Endodermal cell (in vitro differentiated cells): ENCODE measurements around the gene MAPK7. TPM values are rescaled to one million over a fixed set of nuclear protein-coding genes. Genes with fewer than 3 reads are reported as not detected.
A peak's percentile ranks its signal among the peaks of the same experiment; 100 is the strongest.

Experiments
- DNase-seq: peaks from one replicate; pipeline ENCODE4 v3.0.0-alpha.2; 2017
- H3K27ac ChIP-seq: 2 replicates; pipeline ENCODE4 v1.5.1; 2013; ENCODE audit warnings: mild to moderate bottlenecking, low read depth, low read length, moderate library complexity
- H3K27me3 ChIP-seq: 2 replicates; pipeline ENCODE4 v1.6.1; 2013; ENCODE audit warnings: mild to moderate bottlenecking, low read length, moderate library complexity; ENCODE audit not compliant: insufficient read depth, control insufficient read depth, poor library complexity, severe bottlenecking
- H3K36me3 ChIP-seq: 2 replicates; pipeline ENCODE4 v1.7.0; 2013; ENCODE audit warnings: mild to moderate bottlenecking, low read length, moderate library complexity; ENCODE audit not compliant: control insufficient read depth, insufficient read depth
- H3K4me1 ChIP-seq: one replicate; pipeline ENCODE4 v1.7.0; 2013; ENCODE audit warnings: low read length; ENCODE audit not compliant: control insufficient read depth, insufficient read depth
- H3K4me3 ChIP-seq: 2 replicates; pipeline ENCODE4 v1.5.1; 2013; ENCODE audit warnings: mild to moderate bottlenecking, low read length, moderate library complexity
- H3K9ac ChIP-seq: 2 replicates; pipeline ENCODE4 v1.6.1; 2013; ENCODE audit warnings: mild to moderate bottlenecking, low read length, moderate library complexity; ENCODE audit not compliant: poor library complexity, severe bottlenecking; ENCODE audit errors: extremely low read depth
- H3K9me3 ChIP-seq: 2 replicates; pipeline ENCODE4 v1.6.1; 2013; ENCODE audit warnings: mild to moderate bottlenecking, low read length, moderate library complexity; ENCODE audit not compliant: control insufficient read depth
- H3K27ac Mint-ChIP-seq: 2 replicates; pipeline ENCODE4 v1.8.0; 2020; ENCODE audit warnings: mixed read lengths
- H3K27me3 Mint-ChIP-seq: 2 replicates; pipeline ENCODE4 v1.8.0; 2021; ENCODE audit warnings: mild to moderate bottlenecking, mixed read lengths; ENCODE audit not compliant: insufficient read depth
- H3K36me3 Mint-ChIP-seq: 2 replicates; pipeline ENCODE4 v1.8.0; 2020; ENCODE audit warnings: low read depth, mixed read lengths
- H3K4me1 Mint-ChIP-seq: 2 replicates; pipeline ENCODE4 v1.8.0; 2020; ENCODE audit warnings: mixed read lengths
- H3K4me3 Mint-ChIP-seq: 2 replicates; pipeline ENCODE4 v1.8.0; 2020; ENCODE audit warnings: mild to moderate bottlenecking, moderate library complexity, mixed read lengths
- H3K9me3 Mint-ChIP-seq: 2 replicates; pipeline ENCODE4 v1.8.0; 2020; ENCODE audit warnings: mild to moderate bottlenecking, mixed read lengths
- WGBS, 2 experiments: methylation state at CpG; one replicate each; pipeline versions ENCODE4 v1.1.5 to v1.1.7; 2013; ENCODE audit warnings: missing lambda C conversion rate in 2 of 2, mixed read lengths in 1 of 2; ENCODE audit not compliant: insufficient coverage in 1 of 2, insufficient read length in 1 of 2; 5-methylcytosine and 5-hydroxymethylcytosine counted together
- total RNA-seq, 2 donors: library from RNA; stranded (reverse); fragmentation: NEBNext Ultra II Directional in 1 of 2; extraction: Animal tissue kit (Norgen Biotek cat#: 25700) in 1 of 2; gene quantifications; 2 replicates in 1 of 2; 3 replicates in 1 of 2; pipeline ENCODE4 v1.2.1, GENCODE V29; 2021
- TF ChIP-seq, protein P1 (sequence below): fragments of 200-600 bp; sonication (generic); conservative IDR thresholded peaks from 2 replicates; pipeline ENCODE4 v1.5.0; 2021; ENCODE audit warnings: antibody characterized with exemption, mild to moderate bottlenecking

The MAPK7 gene
- total RNA-seq, 2 donors from 2014 or later: 33.3 to 53.4 TPM

DNA sequence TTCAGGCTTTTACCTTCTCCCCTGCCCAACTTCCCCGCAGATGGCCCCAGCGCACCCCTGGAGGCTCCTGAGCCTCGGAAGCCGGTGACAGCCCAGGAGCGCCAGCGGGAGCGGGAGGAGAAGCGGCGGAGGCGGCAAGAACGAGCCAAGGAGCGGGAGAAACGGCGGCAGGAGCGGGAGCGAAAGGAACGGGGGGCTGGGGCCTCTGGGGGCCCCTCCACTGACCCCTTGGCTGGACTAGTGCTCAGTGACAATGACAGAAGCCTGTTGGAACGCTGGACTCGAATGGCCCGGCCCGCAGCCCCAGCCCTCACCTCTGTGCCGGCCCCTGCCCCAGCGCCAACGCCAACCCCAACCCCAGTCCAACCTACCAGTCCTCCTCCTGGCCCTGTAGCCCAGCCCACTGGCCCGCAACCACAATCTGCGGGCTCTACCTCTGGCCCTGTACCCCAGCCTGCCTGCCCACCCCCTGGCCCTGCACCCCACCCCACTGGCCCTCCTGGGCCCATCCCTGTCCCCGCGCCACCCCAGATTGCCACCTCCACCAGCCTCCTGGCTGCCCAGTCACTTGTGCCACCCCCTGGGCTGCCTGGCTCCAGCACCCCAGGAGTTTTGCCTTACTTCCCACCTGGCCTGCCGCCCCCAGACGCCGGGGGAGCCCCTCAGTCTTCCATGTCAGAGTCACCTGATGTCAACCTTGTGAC lies 3.6 kb downstream of the MAPK7 start:
- no peak overlapping the region for H3K4me3 Mint-ChIP-seq
- H3K9me3 Mint-ChIP-seq: no peaks in the 10 kb centered on the region
- Histone ChIP-seq H3K36me3 (peaks cover 64% of the 10 kb centered on the region), H3K27me3 (no peaks in the 10 kb centered on the region), H3K9me3 (no peaks in the 10 kb centered on the region), H3K9ac (no peak overlapping the region), H3K4me1 (peaks cover 13% of the 10 kb centered on the region), H3K4me3 (no peak overlapping the region), H3K27ac (no peak overlapping the region)
- H3K27me3 Mint-ChIP-seq: no peaks in the 10 kb centered on the region
- WGBS, 2 experiments: 96 to 97% methylated on average over 23 to 31 of the region's 31 CpGs
- peaks cover 55% of the 10 kb centered on the region for H3K36me3 Mint-ChIP-seq
- DNase-seq: no peak
- H3K27ac Mint-ChIP-seq: no peak overlapping the region
- H3K4me1 Mint-ChIP-seq: peaks cover 40% of the 10 kb centered on the region
- TF ChIP-seq, protein P1, sequence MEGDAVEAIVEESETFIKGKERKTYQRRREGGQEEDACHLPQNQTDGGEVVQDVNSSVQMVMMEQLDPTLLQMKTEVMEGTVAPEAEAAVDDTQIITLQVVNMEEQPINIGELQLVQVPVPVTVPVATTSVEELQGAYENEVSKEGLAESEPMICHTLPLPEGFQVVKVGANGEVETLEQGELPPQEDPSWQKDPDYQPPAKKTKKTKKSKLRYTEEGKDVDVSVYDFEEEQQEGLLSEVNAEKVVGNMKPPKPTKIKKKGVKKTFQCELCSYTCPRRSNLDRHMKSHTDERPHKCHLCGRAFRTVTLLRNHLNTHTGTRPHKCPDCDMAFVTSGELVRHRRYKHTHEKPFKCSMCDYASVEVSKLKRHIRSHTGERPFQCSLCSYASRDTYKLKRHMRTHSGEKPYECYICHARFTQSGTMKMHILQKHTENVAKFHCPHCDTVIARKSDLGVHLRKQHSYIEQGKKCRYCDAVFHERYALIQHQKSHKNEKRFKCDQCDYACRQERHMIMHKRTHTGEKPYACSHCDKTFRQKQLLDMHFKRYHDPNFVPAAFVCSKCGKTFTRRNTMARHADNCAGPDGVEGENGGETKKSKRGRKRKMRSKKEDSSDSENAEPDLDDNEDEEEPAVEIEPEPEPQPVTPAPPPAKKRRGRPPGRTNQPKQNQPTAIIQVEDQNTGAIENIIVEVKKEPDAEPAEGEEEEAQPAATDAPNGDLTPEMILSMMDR: no peak

DNA sequence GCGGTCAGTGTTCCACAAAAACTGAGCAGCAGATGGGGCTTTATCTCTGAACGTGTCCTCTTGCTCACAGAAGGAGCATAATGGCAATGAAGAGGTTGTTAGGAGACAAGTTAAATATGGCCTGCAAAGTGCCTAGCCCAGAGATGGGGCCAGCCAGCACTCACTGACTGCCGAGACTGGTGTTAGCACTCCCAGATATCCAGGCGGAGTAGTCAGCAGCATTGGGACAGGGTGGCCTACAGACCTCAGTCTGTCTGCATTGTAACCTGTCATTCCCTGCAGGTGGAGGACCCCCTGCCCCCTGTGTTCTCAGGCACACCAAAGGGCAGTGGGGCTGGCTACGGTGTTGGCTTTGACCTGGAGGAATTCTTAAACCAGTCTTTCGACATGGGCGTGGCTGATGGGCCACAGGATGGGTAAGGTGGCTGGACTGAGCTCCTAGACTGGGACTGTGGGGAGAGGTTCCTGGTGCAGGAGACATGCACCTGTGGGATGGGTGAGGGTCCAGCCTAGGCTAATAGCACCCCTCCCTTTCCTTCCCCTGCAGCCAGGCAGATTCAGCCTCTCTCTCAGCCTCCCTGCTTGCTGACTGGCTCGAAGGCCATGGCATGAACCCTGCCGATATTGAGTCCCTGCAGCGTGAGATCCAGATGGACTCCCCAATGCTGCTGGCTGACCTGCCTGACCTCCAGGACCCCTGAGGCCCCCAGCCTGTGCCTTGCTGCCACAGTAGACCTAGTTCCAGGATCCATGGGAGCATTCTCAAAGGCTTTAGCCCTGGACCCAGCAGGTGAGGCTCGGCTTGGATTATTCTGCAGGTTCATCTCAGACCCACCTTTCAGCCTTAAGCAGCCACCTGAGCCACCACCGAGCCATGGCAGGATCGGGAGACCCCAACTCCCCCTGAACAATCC lies 4.5 kb downstream of the MAPK7 start:
- DNase-seq: no peak
- Mint-ChIP-seq H3K4me1 (peaks cover 43% of the 10 kb centered on the region), H3K9me3 (no peaks in the 10 kb centered on the region), H3K4me3 (no peak overlapping the region), H3K36me3 (peaks cover 55% of the 10 kb centered on the region), H3K27ac (no peak overlapping the region), H3K27me3 (no peaks in the 10 kb centered on the region)
- Histone ChIP-seq H3K4me3 (no peak overlapping the region), H3K9ac (no peak overlapping the region), H3K27me3 (no peaks in the 10 kb centered on the region), H3K36me3 (peaks cover 64% of the 10 kb centered on the region), H3K27ac (no peak overlapping the region), H3K9me3 (no peaks in the 10 kb centered on the region), H3K4me1 (peaks cover 13% of the 10 kb centered on the region)
- 95 to 97% methylated on average over 8 to 13 of the region's 13 CpGs for WGBS, 2 experiments
- TF ChIP-seq, protein P1: no peak

DNA sequence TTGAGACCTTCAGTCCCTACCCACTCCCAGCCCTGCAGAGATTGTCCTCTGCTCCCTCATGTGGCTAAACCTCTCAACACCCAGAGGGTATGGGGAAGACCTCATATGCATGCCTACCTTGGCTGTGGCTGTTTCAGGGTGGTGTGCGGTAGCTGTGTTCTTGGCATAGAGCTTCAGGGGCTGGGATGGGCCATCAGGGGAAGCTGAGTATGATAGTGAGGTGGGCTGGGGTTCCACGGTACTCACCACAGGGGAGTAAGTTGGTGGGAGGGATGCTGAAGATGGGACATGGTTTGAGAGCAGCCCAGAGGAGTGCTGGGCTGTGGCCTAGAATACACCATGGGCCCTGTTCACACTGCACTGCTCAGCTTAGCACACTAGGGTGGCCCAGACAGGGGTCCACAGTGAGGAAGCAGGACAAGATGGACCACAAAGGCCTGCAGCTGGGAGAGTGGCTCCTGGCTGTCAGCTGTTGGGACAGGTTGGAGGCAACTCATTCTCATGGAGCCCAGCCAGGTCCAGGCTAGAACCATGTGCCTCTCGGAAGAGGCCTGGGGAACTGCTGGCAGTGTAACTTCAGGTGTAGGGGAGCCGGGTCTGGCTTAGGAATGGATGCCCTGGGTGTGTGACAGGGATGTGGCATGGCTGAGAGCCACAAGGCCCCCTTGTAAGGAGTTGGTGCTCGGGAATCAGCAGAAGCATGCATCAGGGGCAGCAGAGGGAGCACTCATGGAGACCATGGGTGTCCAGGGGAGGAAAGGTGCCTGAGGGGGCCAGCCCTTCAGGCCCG lies 5.6 kb downstream of the MAPK7 start:
- no peak overlapping the region for H3K4me3 Mint-ChIP-seq
- H3K4me1 Mint-ChIP-seq: peaks cover 47% of the 10 kb centered on the region
- Histone ChIP-seq H3K9ac (no peak overlapping the region), H3K4me1 (peaks cover 13% of the 10 kb centered on the region), H3K27ac (no peak overlapping the region), H3K9me3 (no peaks in the 10 kb centered on the region), H3K27me3 (no peaks in the 10 kb centered on the region), H3K4me3 (no peak overlapping the region), H3K36me3 (peaks cover 64% of the 10 kb centered on the region)
- peak overlapping the region; percentile 55 for H3K27ac Mint-ChIP-seq
- no peaks in the 10 kb centered on the region for H3K9me3 Mint-ChIP-seq
- no peak for DNase-seq
- TF ChIP-seq, protein P1: no peak
- H3K27me3 Mint-ChIP-seq: no peaks in the 10 kb centered on the region
- WGBS, 2 experiments: 83 to 91% methylated on average over 3 to 6 of the region's 6 CpGs
- peaks cover 55% of the 10 kb centered on the region for H3K36me3 Mint-ChIP-seq
